Activated T-helper 1 cell treated with anti-CD3 and anti-CD28 coated beads, Interleukin-12 subunit alpha, Interleukin-12 subunit beta, Interleukin-2, Interleukin-4 antibody, amounts not matched to agents 30 ng/mL and 10 ng/mL and 1 ng/mL, durations not matched to agents 14 hours and 24 hours and 36 hours (primary cell): ENCODE results near the gene OTUD6A. TPM values are rescaled to one million over a fixed set of nuclear protein-coding genes. Genes with fewer than 3 reads are reported as not detected.

Experiments
- DNase-seq: peaks from one replicate; pipeline ENCODE4 v3.0.0; 2021; ENCODE audit warnings: low spot score
- H3K27ac Mint-ChIP-seq: one replicate; pipeline ENCODE4 v1.8.0; 2021; ENCODE audit warnings: mild to moderate bottlenecking, mixed read lengths
- H3K27me3 Mint-ChIP-seq: one replicate; pipeline ENCODE4 v1.8.0; 2022; ENCODE audit warnings: mild to moderate bottlenecking, moderate library complexity, mixed read lengths; ENCODE audit not compliant: insufficient read depth
- H3K36me3 Mint-ChIP-seq: one replicate; pipeline ENCODE4 v1.8.0; 2021; ENCODE audit warnings: low read depth, mixed read lengths
- H3K4me1 Mint-ChIP-seq: one replicate; pipeline ENCODE4 v1.8.0; 2021; ENCODE audit warnings: low read depth, mixed read lengths
- H3K4me3 Mint-ChIP-seq: one replicate; pipeline ENCODE4 v1.8.0; 2021; ENCODE audit warnings: mild to moderate bottlenecking, moderate library complexity, mixed read lengths
- H3K9me3 Mint-ChIP-seq: one replicate; pipeline ENCODE4 v1.8.0; 2021; ENCODE audit warnings: mixed read lengths
- intact Hi-C: fragments of 100-400 bp; cut with micrococcal nuclease; formaldehyde crosslinking; loops from one replicate; pipeline ENCODE4 v1.15.1; 2024
- total RNA-seq: library from RNA; stranded (reverse); gene quantifications from 2 replicates; pipeline ENCODE4 v1.2.3, GENCODE V29; 2022

The OTUD6A gene, protein sequence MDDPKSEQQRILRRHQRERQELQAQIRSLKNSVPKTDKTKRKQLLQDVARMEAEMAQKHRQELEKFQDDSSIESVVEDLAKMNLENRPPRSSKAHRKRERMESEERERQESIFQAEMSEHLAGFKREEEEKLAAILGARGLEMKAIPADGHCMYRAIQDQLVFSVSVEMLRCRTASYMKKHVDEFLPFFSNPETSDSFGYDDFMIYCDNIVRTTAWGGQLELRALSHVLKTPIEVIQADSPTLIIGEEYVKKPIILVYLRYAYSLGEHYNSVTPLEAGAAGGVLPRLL
- total RNA-seq: not detected in 2 replicates

DNA sequence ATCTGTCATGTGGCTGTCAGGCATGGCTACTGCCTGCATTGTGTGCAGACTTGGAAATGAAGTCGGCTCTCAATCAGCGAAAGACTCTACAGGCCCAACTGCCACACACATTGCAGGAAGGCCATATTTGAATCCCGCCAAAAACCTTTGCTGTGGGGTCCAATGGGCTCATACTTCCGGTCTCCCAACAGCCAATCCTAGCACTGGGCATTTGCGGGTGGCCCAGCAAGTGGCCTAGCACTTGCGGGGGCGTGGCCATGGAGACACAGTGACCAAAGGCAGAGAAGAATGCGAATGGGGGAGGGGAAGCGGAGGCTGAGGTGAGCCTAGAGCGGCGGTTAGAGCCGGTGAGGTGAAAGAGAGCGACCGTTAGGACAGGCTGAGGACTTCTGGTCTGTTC lies at the start of gene OTUD6A:
TSS of gene OTUD6A (plus strand) at position 382 of the 400 bp plus-strand sequence. CDS start 68 bp downstream, outside the sequence.
- no peaks in the 10 kb centered on the region for H3K36me3 Mint-ChIP-seq
- DNase-seq: no peak
- intact Hi-C loops: no loop called here
- no peak within 1 kb of the TSS for H3K27ac Mint-ChIP-seq
- no peak within 1 kb of the TSS for H3K4me3 Mint-ChIP-seq
- H3K4me1 Mint-ChIP-seq: no peaks in the 10 kb centered on the region
- peaks cover 2% of the 10 kb centered on the region for H3K27me3 Mint-ChIP-seq
- no peaks in the 10 kb centered on the region for H3K9me3 Mint-ChIP-seq

DNA sequence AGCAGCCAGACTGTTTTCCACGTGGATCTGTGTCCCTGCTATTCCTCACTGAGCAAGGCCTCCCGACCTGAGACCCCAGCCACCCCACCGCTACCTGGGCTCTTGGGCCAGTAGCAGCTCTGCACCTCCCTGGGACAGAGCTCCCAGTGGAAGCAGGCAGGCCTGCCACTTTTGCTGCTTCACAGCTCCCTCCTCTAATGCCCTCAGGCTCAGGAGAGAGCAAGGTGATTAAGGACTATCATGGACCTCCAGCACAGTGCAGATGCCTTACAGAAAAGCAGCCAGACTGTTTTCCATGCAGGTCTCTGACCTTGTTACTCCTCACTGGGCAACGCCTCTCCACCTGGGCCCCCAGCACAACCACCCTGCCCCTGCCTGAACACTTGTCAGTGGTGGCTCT lies 49.5 kb upstream of the OTUD6A start:
- no peak for DNase-seq
- Mint-ChIP-seq H3K4me3 (no peak overlapping the region), H3K27me3 (peaks cover 7% of the 10 kb centered on the region), H3K4me1 (peaks cover 17% of the 10 kb centered on the region), H3K36me3 (no peaks in the 10 kb centered on the region), H3K27ac (no peak overlapping the region), H3K9me3 (no peaks in the 10 kb centered on the region)
- intact Hi-C loops: no loop called here

DNA sequence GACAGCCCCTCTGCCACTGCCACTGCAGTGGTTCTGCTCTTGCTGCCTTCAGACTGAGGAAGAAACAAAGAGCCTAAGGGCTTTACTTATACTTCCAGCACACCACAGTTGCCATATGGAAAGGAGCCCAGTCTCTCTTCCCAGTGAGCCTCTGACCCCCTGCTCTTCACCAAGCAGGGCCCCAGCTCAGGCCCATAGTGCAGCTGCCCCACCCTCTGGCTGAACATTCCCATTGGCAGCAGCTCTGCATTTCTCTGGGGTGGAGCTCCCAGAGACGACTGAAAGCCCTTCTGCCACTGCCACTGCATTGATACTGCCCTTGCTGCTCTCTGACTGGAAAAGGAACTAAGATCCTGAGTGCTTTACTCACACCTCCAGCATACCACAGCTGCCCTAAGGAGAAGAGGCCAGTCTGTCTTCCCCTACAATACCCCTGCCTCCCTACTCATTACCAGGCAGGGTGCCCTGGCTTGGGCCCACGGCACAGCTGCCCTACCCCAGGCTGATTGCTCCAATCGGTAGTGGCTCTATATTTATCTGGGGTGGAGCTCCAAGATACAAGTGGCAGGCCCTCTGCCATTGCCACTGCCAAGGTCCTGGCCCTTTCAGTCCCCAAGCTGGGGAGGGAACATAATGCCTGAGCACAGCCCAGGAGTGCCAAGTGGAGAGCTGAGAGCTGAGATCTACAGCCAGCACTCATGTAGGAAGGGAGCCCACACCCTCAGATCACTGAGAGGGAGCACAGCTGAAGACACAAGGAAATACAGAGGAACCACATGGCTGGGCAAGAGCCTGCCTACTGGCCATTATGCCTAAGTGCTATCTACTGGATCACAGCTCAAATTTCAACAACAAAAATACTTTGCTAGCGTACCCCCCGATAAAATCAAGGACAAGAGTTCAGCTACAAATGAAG lies 48.5 kb upstream of the OTUD6A start:
- DNase-seq: no peak
- peaks cover 17% of the 10 kb centered on the region for H3K4me1 Mint-ChIP-seq
- H3K27ac Mint-ChIP-seq: no peak overlapping the region
- H3K27me3 Mint-ChIP-seq: peaks cover 9% of the 10 kb centered on the region
- H3K36me3 Mint-ChIP-seq: no peaks in the 10 kb centered on the region
- intact Hi-C loops: no loop called here
- no peak overlapping the region for H3K4me3 Mint-ChIP-seq
- no peaks in the 10 kb centered on the region for H3K9me3 Mint-ChIP-seq

DNA sequence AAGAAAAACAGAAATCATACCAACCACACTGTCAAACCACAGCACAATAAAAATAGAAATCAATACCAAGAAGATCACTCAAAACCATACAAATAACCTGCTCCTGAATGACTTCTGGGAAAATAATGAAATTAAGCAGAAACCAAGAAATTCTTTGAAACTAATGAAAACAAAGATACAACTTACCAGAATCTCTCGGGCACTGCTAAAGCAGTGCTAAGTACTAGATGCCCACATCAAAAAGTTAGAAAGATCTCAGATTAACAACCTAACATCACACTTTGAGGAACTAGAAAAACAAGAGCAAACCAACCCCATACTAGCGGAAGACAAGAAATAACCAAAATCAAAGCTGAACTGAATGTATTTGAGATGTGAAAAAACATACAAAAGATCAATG lies 45.7 kb upstream of the OTUD6A start:
- no peak overlapping the region for H3K4me3 Mint-ChIP-seq

DNA sequence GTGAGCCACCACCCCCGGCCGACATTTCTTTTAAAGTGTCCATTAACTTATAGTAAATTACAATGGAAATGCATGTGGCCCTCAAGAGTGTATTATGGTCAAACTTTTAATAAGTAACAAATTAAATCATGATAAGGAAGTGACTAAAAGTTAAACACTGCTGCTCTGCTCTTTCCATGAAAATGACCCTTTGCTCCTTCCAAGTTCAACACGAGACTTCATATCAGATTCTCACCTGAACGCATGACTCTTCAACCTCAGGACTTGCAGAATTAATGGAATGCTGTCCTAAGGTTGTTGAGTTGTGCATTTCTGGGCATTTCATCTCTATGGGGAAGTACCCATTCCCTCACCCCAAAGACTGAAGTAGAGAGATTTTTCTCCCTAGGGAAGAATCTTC lies 39.6 kb upstream of the OTUD6A start:
- no peaks in the 10 kb centered on the region for H3K36me3 Mint-ChIP-seq
- H3K4me1 Mint-ChIP-seq: peaks cover 19% of the 10 kb centered on the region
- peaks cover 5% of the 10 kb centered on the region for H3K27me3 Mint-ChIP-seq
- no peak overlapping the region for H3K27ac Mint-ChIP-seq
- H3K9me3 Mint-ChIP-seq: no peaks in the 10 kb centered on the region
- no peak overlapping the region for H3K4me3 Mint-ChIP-seq
- no peak for DNase-seq
- intact Hi-C loops: no loop called here

More for the DNA sequence above, 45.7 kb upstream of the OTUD6A start:
- Mint-ChIP-seq H3K27me3 (peaks cover 9% of the 10 kb centered on the region), H3K9me3 (no peaks in the 10 kb centered on the region), H3K36me3 (no peaks in the 10 kb centered on the region), H3K27ac (no peak overlapping the region), H3K4me1 (peaks cover 17% of the 10 kb centered on the region)
- DNase-seq: no peak
- intact Hi-C loops: no loop called here

DNA sequence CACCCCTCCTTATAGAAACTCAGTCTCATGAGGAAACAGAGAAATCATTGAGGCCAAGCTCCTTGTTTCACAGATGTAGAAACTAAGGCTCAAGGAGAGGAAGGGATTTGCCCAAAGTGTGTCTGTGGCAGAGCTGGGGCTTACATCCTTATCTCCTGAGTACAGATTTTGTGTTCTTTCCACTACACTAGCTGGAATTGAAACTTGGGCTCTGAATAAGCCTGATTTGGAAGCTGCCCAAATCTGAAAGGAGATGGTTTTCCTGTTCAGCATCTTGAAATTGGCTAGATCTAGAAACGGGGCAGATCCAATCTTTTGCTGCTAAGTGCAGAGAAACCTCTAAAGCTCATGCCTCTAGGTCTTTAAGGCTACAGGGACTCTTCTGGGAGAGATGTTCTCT lies 36.8 kb upstream of the OTUD6A start:
- H3K27me3 Mint-ChIP-seq: peaks cover 2% of the 10 kb centered on the region
- H3K27ac Mint-ChIP-seq: no peak overlapping the region
- H3K4me1 Mint-ChIP-seq: peaks cover 27% of the 10 kb centered on the region
- no peaks in the 10 kb centered on the region for H3K36me3 Mint-ChIP-seq
- no peaks in the 10 kb centered on the region for H3K9me3 Mint-ChIP-seq
- intact Hi-C loops: no loop called here
- H3K4me3 Mint-ChIP-seq: no peak overlapping the region
- no peak for DNase-seq

DNA sequence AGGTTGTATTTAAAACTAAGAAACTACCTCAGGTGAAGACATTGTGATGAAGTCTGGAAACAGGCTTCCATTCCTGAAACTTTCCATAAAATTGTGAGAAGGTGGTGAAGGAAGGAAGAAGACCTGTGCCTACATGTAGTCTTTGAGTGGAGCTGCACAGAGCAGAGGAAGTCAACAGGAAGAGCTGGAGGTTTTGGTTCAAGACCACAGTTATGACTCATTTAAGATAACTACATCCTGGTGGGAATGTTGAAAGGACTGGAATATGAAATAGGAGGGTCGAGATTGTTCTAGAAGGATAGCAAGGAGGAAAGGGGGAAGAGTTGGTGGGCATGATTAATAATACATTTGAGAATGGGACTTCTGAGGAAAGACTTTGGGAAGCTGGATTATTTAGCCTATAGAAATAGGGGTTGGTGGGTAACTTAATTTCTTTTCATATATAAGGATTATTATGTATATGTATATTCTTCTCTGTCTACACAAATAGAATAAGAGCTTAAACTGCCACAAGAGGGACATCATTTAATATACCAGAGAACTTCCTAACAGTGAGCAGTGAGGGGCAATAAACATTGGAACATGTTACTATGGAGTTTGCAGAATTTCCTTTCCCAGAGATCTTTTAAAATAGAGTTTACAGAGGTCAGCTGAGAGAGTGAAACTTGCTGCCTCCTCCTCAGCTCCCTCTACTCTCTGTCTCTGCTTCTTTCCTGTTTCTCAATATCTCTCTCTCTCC lies 36.0 kb upstream of the OTUD6A start:
- intact Hi-C loops: no loop called here
- H3K27ac Mint-ChIP-seq: no peak overlapping the region
- DNase-seq: no peak
- no peak overlapping the region for H3K4me3 Mint-ChIP-seq
- H3K4me1 Mint-ChIP-seq: peaks cover 33% of the 10 kb centered on the region
- H3K9me3 Mint-ChIP-seq: no peaks in the 10 kb centered on the region
- no peaks in the 10 kb centered on the region for H3K36me3 Mint-ChIP-seq
- peaks cover 5% of the 10 kb centered on the region for H3K27me3 Mint-ChIP-seq

DNA sequence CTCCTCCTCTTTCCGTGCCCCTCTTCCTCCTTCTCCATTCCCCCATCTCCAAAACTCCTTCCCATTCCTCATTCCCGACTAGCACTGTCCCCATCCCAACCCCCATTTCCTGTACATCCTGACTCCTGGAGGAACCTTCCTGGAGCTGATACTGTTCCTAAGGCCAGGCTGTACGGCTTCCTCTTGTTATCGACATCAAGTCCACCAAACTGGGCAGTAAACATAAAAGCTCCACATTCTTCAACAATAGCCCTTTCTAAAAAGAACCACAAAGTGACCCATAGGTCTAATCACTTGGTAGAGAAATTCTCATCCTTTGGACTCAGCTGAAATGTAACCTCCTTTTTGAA lies 35.4 kb upstream of the OTUD6A start:
- Mint-ChIP-seq H3K27me3 (peaks cover 6% of the 10 kb centered on the region), H3K4me3 (no peak overlapping the region), H3K4me1 (peaks cover 37% of the 10 kb centered on the region), H3K9me3 (no peaks in the 10 kb centered on the region), H3K36me3 (no peaks in the 10 kb centered on the region), H3K27ac (no peak overlapping the region)
- intact Hi-C loops: no loop called here
- no peak for DNase-seq

DNA sequence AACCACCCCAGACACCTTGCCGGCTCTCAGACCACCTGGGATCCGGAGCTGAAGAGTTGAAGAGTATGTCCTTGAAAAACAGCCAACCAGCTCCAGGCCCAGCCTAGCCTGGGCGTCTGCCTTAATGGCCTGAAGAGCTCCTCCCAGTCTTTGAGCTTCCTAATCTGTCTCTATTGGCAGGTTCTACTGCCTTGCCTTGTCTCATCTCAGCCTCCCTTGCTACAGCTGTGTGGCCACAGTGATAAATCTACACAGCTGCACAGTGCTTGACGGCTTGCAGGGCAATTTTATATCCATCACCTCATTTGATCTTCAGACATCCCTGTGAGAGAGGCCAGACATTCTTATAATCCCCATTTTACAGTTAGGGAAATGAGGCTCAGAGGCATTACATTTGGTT lies 32.4 kb upstream of the OTUD6A start:
- intact Hi-C loops: loop anchor here (1.0 to 5.0 kb wide), 5 partner anchors 67 to 537 kb away; partner anchors contain the start of genes EDA and IGBP1
- no peak for DNase-seq
- Mint-ChIP-seq H3K27ac (no peak overlapping the region), H3K9me3 (no peaks in the 10 kb centered on the region), H3K4me3 (no peak overlapping the region), H3K27me3 (peaks cover 3% of the 10 kb centered on the region), H3K4me1 (peaks cover 41% of the 10 kb centered on the region), H3K36me3 (no peaks in the 10 kb centered on the region)

DNA sequence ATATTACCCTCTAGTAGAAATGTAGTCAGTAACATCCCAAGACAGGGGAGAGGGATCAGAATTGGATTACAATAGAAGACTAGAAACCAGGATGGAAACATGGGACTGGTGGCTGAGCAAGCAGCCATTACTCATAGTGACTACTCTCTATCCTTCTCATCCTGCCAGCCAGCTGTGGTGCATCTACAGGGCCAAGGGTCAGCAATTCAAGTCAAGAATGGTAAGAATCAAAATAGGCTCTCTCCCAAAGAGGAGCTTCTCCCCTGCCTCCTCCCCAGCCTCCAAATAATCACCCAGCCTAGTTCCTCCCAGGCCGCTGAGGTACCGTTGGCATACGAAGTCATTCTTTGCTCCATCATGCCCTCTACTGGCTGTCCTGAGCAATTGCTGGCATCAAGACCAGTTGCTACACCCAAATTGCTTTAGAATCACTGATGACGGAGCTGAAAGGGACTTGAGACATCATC lies 31.9 kb upstream of the OTUD6A start:
- H3K4me1 Mint-ChIP-seq: peaks cover 40% of the 10 kb centered on the region
- H3K27me3 Mint-ChIP-seq: peaks cover 3% of the 10 kb centered on the region
- peak; percentile 15 for DNase-seq
- no peak overlapping the region for H3K4me3 Mint-ChIP-seq
- H3K36me3 Mint-ChIP-seq: no peaks in the 10 kb centered on the region
- intact Hi-C loops: loop anchor here (1.0 to 5.0 kb wide), 5 partner anchors 67 to 537 kb away; partner anchors contain the start of genes EDA and IGBP1
- H3K9me3 Mint-ChIP-seq: no peaks in the 10 kb centered on the region
- H3K27ac Mint-ChIP-seq: no peak overlapping the region

DNA sequence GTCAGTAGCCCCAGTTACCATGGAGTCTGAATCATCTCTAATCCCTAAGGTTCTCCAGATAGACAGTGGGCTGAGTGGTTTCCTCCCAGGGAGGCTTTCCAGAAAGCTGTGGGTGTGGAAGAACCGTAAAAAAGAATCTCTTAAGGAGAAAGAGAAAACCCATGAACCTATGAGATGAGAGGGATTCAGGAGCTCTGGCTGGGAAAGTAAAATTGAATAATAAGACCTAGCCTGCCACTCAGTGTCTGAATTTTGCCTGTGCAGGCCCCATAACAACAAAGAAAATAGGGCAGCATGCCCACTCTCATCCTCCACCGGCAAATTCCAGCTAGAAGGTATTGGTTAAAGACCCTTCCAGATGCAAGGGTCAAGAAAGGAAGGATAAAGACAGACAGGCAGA lies 29.5 kb upstream of the OTUD6A start:
- H3K4me1 Mint-ChIP-seq: peaks cover 22% of the 10 kb centered on the region

DNA sequence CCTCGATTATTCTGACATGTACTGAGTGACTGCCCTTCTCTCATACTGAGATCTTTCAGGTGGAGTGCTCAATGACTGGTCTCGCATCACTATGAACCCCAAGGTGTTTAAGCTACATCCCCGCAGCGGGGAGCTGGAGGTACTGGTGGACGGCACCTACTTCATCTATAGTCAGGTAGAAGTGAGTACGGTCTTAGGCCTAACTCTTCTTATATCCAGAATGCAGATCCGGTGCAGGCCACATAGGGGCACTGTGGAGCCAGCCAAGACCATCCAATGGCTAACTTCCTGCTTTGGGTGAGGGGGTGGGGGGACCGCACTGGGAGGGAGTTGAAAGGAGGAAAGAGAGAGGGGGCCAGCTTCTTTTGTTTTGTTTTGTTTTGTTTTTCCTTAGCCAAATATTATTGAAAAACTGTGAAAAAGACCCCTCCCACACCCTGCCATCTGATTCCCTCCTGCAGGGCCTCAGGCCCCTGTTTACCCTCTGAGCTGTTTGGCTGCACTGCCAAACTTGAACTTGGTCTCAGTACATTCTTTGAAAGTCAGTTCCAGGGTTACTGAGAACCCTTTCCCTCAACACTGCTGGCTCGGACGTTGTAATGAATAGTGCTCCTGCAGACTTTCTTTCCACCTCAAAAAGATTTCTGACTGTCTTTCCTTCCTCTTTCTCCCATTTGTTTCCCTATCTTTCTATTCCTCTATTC lies 28.8 kb upstream of the OTUD6A start:
- no peaks in the 10 kb centered on the region for H3K36me3 Mint-ChIP-seq
- intact Hi-C loops: loop anchor here (5.0 kb wide), 2 partner anchors 64 to 416 kb away; partner anchors contain the start of gene EDA
- no peak for DNase-seq
- H3K4me3 Mint-ChIP-seq: no peak overlapping the region
- H3K4me1 Mint-ChIP-seq: peaks cover 22% of the 10 kb centered on the region
- H3K9me3 Mint-ChIP-seq: no peaks in the 10 kb centered on the region
- H3K27ac Mint-ChIP-seq: no peak overlapping the region
- peaks cover 3% of the 10 kb centered on the region for H3K27me3 Mint-ChIP-seq

More for the DNA sequence above, 29.5 kb upstream of the OTUD6A start:
- no peaks in the 10 kb centered on the region for H3K9me3 Mint-ChIP-seq
- no peak overlapping the region for H3K27ac Mint-ChIP-seq
- DNase-seq: no peak
- no peak overlapping the region for H3K4me3 Mint-ChIP-seq
- no peaks in the 10 kb centered on the region for H3K36me3 Mint-ChIP-seq
- H3K27me3 Mint-ChIP-seq: peaks cover 3% of the 10 kb centered on the region
- intact Hi-C loops: loop anchor here (5.0 kb wide), 2 partner anchors 65 to 415 kb away; partner anchors contain the start of gene EDA
